ENCODE data around the gene ZCCHC4. TPM values are rescaled to one million over a fixed set of nuclear protein-coding genes. Genes with fewer than 3 reads are reported as not detected.

ZCCHC4 gene
- total RNA-seq, 2 donors from 2014 or later: 12.7 to 17.2 TPM

DNA sequence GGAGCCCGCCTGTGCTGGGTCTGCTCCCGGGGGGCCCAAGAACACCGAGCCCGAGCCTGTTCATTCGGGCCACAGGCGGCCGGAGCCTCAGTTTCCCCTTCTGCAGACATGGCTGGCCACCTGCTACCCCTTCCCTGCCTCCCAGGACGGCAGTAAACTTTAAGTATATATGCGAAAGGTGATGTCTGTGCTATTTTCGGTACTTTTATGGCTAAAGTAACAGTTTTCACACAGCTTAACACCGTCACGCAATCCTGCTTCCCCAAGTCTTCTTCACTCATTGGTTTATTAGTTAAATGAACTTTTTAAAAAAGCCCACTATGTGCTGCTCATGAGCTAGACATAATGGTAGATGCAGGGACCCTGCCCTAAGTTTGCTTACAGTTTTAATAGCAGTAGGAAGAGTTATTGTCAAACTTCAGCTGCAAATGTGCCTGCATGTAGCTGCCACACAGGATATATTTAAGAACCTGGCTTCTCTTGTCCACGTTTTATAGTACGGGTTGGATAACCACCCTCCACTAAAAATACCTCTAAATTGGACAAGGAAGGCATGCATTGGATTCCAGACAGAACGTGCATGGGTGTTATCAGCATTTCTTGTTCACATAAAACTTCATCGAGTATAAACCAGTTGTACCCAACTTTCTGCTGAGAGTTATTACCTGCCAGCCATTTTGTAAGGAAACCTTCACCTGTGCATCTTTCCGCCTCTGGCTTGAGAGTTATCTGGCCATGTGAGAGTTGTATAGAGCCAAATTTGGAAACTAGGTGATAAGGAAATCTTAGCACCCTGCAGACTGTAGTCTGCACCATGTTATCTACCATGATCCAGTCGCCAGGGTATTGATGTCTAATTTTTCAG lies 65.2 kb downstream of the ZCCHC4 start:
- no peak for ATAC-seq (replicated peaks)
- H3K4me1 Mint-ChIP-seq: no peaks in the 10 kb centered on the region
- no peaks in the 10 kb centered on the region for H3K27me3 Mint-ChIP-seq
- no peak overlapping the region for H3K27ac Mint-ChIP-seq
- no peak overlapping the region for H3K4me3 Mint-ChIP-seq
- no peaks in the 10 kb centered on the region for H3K9me3 Mint-ChIP-seq
- H3K36me3 Mint-ChIP-seq (ENCODE audit: low read depth): no peaks in the 10 kb centered on the region

DNA sequence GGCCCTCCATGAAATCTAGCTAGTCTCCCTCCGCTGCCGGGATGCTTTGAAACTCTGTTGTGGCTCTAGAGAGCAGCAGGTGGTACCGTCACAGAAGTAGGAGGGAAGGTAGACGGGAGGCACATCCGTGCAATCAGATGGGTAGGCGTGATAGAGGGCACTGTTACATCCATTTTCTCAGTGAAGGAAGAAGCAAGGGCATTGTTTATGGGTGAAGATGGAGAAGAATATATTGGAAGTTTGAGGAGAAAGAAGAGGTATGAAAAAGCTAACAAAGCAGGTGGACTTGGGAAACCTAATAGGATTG lies 65.8 kb downstream of the ZCCHC4 start:
- Mint-ChIP-seq H3K27me3 (no peaks in the 10 kb centered on the region), H3K4me1 (no peaks in the 10 kb centered on the region), H3K4me3 (no peak overlapping the region), H3K9me3 (no peaks in the 10 kb centered on the region), H3K27ac (no peak overlapping the region), H3K36me3 (ENCODE audit: low read depth) (no peaks in the 10 kb centered on the region)
- no peak for ATAC-seq (replicated peaks)

DNA sequence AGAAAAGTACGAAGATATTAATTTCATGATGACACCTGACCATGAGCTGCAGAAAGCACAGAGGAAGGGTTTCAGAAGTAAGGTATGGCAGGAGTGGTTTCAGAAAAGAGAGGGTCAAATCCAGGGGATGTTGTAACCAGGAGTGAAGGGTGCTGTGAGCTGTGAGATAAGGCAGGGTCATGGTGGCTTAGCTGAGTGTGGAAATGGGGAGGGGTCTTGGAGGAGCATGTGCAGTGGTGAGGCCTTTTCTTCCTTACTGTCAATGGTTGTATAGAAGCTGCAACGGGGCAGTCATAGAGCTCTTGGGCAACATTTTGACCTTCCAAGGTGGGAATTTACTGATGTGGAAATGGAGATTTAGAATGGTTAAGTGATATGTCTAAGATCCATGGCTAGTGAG lies 67.0 kb downstream of the ZCCHC4 start:
- Mint-ChIP-seq H3K36me3 (ENCODE audit: low read depth) (no peaks in the 10 kb centered on the region), H3K27ac (no peak overlapping the region), H3K4me3 (no peak overlapping the region), H3K27me3 (no peaks in the 10 kb centered on the region), H3K9me3 (no peaks in the 10 kb centered on the region), H3K4me1 (no peaks in the 10 kb centered on the region)
- no peak for ATAC-seq (replicated peaks)

DNA sequence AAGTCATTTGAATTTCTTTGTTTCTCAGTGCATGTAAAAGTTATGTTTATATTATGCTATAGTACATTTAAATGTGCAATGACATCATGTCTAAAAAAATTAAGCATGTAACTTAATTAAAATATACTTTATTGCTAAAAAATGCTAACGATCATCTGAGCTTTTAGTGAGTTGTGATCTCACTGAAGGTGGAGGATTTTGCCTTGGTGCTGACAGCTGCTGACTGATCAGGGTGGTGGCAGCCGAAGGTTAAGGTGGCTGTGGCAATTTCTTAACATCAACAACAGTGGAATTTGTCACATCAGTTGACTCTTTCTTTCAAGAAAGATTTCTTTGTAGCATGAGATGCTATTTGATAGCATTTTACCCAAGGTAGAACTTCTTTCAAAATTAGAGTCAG lies 71.1 kb downstream of the ZCCHC4 start:
- Mint-ChIP-seq H3K27ac (no peak overlapping the region), H3K4me1 (no peaks in the 10 kb centered on the region), H3K36me3 (ENCODE audit: low read depth) (no peaks in the 10 kb centered on the region), H3K27me3 (no peaks in the 10 kb centered on the region), H3K4me3 (no peak overlapping the region), H3K9me3 (no peaks in the 10 kb centered on the region)
- ATAC-seq (replicated peaks): no peak

DNA sequence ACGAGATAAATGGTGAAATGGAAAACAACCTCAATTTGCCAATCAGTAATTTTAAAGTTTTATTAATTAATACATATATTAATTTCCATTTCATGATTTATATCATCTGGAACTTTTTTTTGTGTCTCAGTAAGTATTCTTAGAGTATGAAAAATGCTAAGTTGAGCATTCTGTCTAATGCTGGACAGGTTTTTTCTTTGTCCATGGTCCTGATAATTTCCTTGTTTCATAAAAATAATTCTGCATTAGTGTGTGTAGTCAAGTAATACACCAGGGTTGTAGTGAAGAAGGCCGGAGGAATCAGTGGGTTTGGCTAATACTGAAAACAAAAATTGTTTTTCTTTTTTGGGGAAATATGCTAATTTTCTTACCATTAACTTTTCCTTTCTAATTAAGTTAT lies 74.4 kb downstream of the ZCCHC4 start:
- no peaks in the 10 kb centered on the region for H3K36me3 Mint-ChIP-seq (ENCODE audit: low read depth)
- H3K9me3 Mint-ChIP-seq: no peaks in the 10 kb centered on the region
- ATAC-seq (replicated peaks): no peak
- no peak overlapping the region for H3K4me3 Mint-ChIP-seq
- H3K27me3 Mint-ChIP-seq: no peaks in the 10 kb centered on the region
- H3K4me1 Mint-ChIP-seq: no peaks in the 10 kb centered on the region
- H3K27ac Mint-ChIP-seq: no peak overlapping the region

DNA sequence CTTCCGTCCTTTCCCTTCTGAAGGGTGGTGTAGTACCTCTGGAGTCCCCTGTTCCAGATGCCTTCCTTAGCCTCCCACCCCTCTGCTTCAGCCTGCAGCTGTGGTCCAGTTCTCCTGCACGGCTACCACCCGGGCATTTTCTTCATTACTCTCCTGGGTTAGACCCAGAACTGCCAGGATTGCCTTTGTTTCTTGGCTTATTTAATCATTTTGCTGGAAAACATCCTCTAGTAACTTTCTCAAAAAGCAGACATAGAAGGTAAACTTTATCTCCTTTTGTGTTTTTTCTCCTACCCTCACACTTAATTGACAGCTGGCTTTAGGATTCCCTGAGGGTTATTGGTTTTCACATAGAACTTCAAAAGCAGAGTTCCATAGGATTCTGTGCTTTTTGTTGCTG lies 84.7 kb downstream of the ZCCHC4 start:
- Mint-ChIP-seq H3K27ac (no peak overlapping the region), H3K36me3 (ENCODE audit: low read depth) (no peaks in the 10 kb centered on the region), H3K4me1 (peaks cover 11% of the 10 kb centered on the region), H3K27me3 (no peaks in the 10 kb centered on the region), H3K4me3 (no peak overlapping the region), H3K9me3 (no peaks in the 10 kb centered on the region)
- ATAC-seq (replicated peaks): no peak

DNA sequence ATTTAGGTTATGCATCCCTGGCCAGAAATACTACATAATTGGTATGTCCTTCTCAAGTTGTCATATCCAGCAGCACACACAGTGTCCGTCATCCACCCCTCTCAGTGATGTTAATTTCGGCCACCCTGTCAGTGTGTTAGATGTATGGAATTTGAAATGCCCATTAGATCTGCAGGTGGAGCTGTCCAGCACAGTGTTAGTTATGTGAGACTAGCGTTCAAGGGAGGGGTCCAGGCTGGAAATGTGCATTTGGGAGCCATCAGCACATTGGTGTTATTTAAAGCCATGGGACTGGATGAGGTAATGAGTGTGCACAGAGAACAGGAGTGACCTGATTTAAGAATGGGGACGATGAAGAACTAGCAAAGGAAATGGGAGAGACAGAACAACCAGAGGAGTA lies 86.9 kb downstream of the ZCCHC4 start:
- H3K4me3 Mint-ChIP-seq: no peak overlapping the region
- H3K9me3 Mint-ChIP-seq: no peaks in the 10 kb centered on the region
- peak overlapping the region; percentile 15 for H3K27ac Mint-ChIP-seq
- no peaks in the 10 kb centered on the region for H3K27me3 Mint-ChIP-seq
- H3K4me1 Mint-ChIP-seq: peaks cover 11% of the 10 kb centered on the region
- H3K36me3 Mint-ChIP-seq (ENCODE audit: low read depth): no peaks in the 10 kb centered on the region
- ATAC-seq (replicated peaks): no peak

DNA sequence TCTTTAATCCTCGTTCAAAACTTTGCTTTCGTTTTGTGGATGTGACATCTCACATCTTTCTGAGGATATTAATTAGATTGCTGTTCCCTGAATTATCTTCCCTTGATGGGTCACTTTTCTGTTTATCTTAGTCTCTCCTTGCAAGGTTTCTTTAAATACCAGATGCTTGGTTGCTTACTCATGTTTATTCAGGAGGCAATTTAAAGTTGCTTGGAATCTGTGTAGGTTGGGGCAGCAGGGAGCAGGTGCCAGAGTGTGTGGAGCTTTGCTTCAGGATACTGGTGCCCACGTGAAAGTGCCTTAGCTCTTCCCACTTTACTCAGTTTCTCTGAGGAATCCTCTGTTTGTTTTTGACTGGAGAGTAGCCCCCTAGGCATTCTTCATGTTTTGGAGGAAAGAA lies 88.5 kb downstream of the ZCCHC4 start:
- no peak overlapping the region for H3K27ac Mint-ChIP-seq
- H3K27me3 Mint-ChIP-seq: no peaks in the 10 kb centered on the region
- no peaks in the 10 kb centered on the region for H3K36me3 Mint-ChIP-seq (ENCODE audit: low read depth)
- no peak for ATAC-seq (replicated peaks)
- H3K9me3 Mint-ChIP-seq: no peaks in the 10 kb centered on the region
- H3K4me1 Mint-ChIP-seq: peaks cover 6% of the 10 kb centered on the region
- no peak overlapping the region for H3K4me3 Mint-ChIP-seq

DNA sequence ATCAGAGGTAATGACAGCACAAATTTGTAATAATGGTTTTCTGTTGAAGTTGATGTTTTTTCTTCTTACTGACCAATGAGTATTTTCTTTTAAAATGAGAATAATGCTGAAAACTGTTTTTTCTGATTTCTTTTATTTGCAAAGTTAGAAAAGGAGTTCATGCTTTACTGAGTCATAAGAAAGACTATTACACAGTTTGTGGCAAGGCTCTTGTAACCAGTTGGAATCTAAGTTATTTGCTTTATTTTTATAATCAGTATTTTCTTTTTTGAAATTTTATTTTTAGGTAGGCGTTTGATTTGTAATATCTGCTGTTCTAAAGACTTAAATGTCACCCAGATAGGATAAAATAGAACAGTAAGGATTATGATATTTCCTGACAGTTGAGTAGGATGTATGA lies 89.9 kb downstream of the ZCCHC4 start:
- no peak for ATAC-seq (replicated peaks)
- H3K27ac Mint-ChIP-seq: no peak overlapping the region

DNA sequence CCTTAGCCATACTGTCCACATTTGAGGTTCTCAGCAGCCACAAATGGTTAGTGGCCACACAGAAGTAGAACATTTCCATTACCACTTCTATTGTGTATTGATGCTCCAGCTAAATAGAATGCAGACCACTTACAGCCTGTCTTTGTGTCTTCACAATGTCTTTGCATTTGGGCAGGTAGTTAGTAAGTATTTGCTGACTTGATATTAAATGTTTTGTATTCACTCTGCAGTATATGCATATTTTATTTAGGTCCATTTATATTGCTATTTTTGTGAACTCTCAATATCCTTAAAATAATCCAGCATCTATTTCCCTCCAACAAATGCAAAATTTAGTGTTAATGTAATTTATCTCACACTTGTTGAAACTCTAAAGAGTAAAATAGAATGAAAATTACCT lies 91.1 kb downstream of the ZCCHC4 start:
- no peak for ATAC-seq (replicated peaks)
- no peaks in the 10 kb centered on the region for H3K36me3 Mint-ChIP-seq (ENCODE audit: low read depth)

More for the DNA sequence above, 89.9 kb downstream of the ZCCHC4 start:
- Mint-ChIP-seq H3K36me3 (ENCODE audit: low read depth) (no peaks in the 10 kb centered on the region), H3K4me3 (no peak overlapping the region), H3K9me3 (no peaks in the 10 kb centered on the region), H3K27me3 (no peaks in the 10 kb centered on the region), H3K4me1 (peaks cover 6% of the 10 kb centered on the region)

DNA sequence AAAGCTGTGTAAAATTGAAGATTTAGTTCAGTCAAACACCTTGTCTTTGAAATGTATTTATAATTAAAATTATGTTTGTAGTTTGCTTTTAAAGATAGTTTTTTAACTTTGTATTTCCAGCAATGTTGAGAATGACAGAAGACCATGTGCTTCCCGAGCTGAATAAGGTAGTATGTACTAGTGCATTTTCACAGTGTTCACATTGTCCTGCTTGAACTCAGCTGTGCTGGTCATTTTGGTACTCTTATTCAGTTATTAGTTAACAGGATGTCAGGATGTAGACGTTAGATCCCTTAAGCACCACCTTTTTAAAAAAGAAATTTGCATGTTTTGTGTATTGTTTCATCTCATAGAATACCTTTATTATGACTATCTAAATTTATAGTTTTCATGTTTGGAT lies 92.9 kb downstream of the ZCCHC4 start:
- no peaks in the 10 kb centered on the region for H3K27me3 Mint-ChIP-seq
- H3K4me3 Mint-ChIP-seq: no peak overlapping the region
- no peaks in the 10 kb centered on the region for H3K9me3 Mint-ChIP-seq
- no peaks in the 10 kb centered on the region for H3K36me3 Mint-ChIP-seq (ENCODE audit: low read depth)
- H3K4me1 Mint-ChIP-seq: no peaks in the 10 kb centered on the region
- no peak for ATAC-seq (replicated peaks)
- no peak overlapping the region for H3K27ac Mint-ChIP-seq

More for the DNA sequence above, 91.1 kb downstream of the ZCCHC4 start:
- Mint-ChIP-seq H3K4me3 (no peak overlapping the region), H3K27me3 (no peaks in the 10 kb centered on the region), H3K4me1 (peaks cover 6% of the 10 kb centered on the region), H3K27ac (no peak overlapping the region), H3K9me3 (no peaks in the 10 kb centered on the region)

DNA sequence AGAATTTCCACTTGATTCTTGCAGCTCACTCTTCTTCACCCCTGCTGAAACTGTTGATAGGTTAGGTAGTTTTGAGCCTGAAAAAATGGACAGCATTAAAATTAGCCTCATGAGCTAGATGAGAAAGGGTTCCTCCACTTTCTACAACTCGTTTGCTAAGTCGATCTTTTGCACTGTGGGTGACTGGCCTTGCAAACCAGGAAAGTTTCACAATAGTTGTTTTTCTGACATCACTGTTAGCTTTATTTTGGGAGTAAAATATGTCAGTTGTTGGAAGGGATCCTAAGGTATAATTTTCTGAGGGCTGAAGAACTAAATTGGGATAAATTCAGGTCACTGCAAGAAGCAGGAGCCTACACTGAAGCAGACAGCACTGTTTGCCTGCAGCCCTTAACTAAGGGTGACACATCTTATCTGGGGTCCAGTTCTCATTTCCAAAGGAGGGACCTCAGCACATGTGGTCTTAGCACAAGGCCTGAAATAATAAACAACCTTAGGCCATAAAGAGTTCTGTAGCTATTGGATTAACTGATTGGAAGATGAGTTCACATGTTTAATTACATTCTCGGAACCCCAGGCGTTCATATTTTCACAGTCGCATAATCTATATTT lies 93.6 kb downstream of the ZCCHC4 start:
- no peak for ATAC-seq (replicated peaks)
- peak overlapping the region; percentile 54 for H3K27ac Mint-ChIP-seq
- H3K27me3 Mint-ChIP-seq: no peaks in the 10 kb centered on the region
- H3K4me1 Mint-ChIP-seq: no peaks in the 10 kb centered on the region
- H3K9me3 Mint-ChIP-seq: no peaks in the 10 kb centered on the region
- H3K36me3 Mint-ChIP-seq (ENCODE audit: low read depth): no peaks in the 10 kb centered on the region
- H3K4me3 Mint-ChIP-seq: no peak overlapping the region

DNA sequence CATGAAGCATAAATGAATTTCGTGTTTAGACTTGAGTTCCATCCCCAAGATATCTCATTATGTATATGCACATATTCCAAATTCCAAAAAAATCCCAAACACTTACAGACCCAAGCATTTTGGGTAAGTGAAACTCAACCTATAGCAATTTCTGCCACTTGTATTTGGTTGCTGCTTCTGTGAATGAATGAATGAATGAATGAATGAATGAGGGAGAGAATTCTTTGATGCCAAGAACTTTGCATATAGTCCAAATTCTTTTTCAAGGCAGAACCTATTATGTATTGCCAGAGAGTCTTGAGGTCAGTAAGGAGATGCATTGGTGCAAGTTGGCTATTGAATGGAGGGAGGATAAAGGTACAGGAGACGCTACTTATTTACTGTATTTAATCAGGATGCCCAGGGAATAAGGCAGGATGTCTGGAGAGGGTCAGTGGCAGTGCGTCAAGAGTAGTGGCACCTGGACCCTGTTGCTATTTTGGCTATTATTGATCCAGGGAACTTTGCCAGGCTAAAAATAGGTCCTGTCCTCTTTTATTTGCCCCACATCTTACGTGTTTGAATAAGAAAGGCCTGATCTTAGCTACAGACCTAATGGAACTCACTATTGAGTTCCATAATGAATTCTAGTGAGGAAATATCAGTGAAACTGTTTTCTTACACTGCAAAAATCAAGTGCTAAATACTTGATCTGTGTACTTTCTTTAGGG lies 98.4 kb downstream of the ZCCHC4 start:
- no peak for ATAC-seq (replicated peaks)
- Mint-ChIP-seq H3K36me3 (ENCODE audit: low read depth) (peaks cover 11% of the 10 kb centered on the region), H3K4me3 (no peak overlapping the region), H3K9me3 (no peaks in the 10 kb centered on the region), H3K4me1 (no peaks in the 10 kb centered on the region), H3K27ac (no peak overlapping the region), H3K27me3 (no peaks in the 10 kb centered on the region)

DNA sequence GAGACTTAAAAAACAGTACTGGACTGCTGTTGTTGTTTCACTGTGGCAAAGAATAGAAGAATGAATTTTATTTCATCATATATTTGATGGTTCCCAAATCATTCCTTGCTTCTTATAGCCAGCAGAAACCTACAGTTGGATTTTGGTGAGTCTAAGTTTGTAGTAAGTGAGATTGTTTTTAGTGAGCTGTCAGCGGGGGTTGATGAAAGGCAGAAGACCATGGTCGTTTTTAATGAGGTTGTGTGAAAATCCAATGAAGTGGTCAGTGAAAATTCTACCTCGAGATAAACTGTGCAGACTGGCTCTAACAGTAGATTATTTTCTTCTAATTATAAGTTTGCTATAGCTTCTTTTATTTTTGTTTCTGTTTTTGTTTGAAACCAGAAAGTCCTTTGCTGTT lies 100.7 kb downstream of the ZCCHC4 start:
- Mint-ChIP-seq H3K4me1 (no peaks in the 10 kb centered on the region), H3K4me3 (no peak overlapping the region), H3K27ac (no peak overlapping the region), H3K27me3 (no peaks in the 10 kb centered on the region), H3K9me3 (no peaks in the 10 kb centered on the region), H3K36me3 (ENCODE audit: low read depth) (peaks cover 34% of the 10 kb centered on the region)
- no peak for ATAC-seq (replicated peaks)

DNA sequence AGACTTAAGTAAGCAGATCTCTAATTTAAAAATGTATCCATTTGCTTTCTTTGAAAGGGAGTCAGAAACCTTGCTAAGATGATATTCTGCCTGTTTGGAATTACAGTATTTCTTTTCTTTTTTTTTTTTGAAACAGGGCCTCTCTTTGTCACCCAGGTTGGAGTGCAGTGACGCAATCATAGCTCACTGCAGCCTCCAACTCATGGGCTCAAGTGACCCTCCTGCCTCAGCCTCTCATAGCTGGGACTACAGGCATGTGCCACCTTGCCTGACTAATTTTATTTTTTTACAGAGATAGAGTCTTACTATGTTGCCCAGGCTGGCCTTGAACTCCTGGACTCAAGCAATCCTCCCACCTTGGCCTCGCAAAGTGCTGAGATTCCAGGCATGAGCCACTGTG lies 104.4 kb downstream of the ZCCHC4 start:
- H3K4me1 Mint-ChIP-seq: no peaks in the 10 kb centered on the region
- H3K36me3 Mint-ChIP-seq (ENCODE audit: low read depth): peaks cover 70% of the 10 kb centered on the region
- ATAC-seq (replicated peaks): no peak
- H3K4me3 Mint-ChIP-seq: no peak overlapping the region
- no peaks in the 10 kb centered on the region for H3K9me3 Mint-ChIP-seq
- H3K27me3 Mint-ChIP-seq: no peaks in the 10 kb centered on the region
- no peak overlapping the region for H3K27ac Mint-ChIP-seq

All from activated T-helper 17 cell treated with anti-CD3 and anti-CD28 coated beads, Interleukin-2, amount 50 U/mL, for 72 hours (primary cell).